Upper lobe of right lung (tissue), 1 donor: Measurements from ENCODE around the gene DYRK3. TPM values are rescaled to one million over a fixed set of nuclear protein-coding genes. Genes with fewer than 3 reads are reported as not detected.

ENCODE experiments used
- ATAC-seq: fragments of 200-7000 bp; cut with Tn5 transposase; one replicate; pipeline ENCODE4 v1.9.1; 2020; ENCODE audit warnings: mild to moderate bottlenecking, moderate library complexity
- DNase-seq: peaks from one replicate; pipeline ENCODE4 v3.0.0-alpha.2; 2020
- H3K27ac ChIP-seq: fragments of 200-600 bp; one replicate; pipeline ENCODE4 v1.8.0; 2022
- H3K27me3 ChIP-seq: fragments of 200-600 bp; one replicate; pipeline ENCODE4 v1.8.0; 2022; ENCODE audit warnings: mild to moderate bottlenecking
- H3K36me3 ChIP-seq: fragments of 200-600 bp; one replicate; pipeline ENCODE4 v1.8.0; 2022
- H3K4me1 ChIP-seq: fragments of 200-600 bp; one replicate; pipeline ENCODE4 v1.8.0; 2022
- H3K4me3 ChIP-seq: fragments of 200-600 bp; one replicate; pipeline ENCODE4 v1.8.0; 2022; ENCODE audit warnings: mild to moderate bottlenecking
- H3K9me3 ChIP-seq: fragments of 200-600 bp; one replicate; pipeline ENCODE4 v1.8.0; 2022
- intact Hi-C: fragments of 100-400 bp; cut with DNase I; formaldehyde crosslinking; loops from one replicate; pipeline ENCODE4 v1.11.0; 2022
- total RNA-seq: library from RNA; stranded (reverse); fragmentation: NEBNext Ultra II Directional; extraction: Animal tissue kit (Norgen Biotek cat#: 25700); gene quantifications from one replicate; pipeline ENCODE4 v1.2.1, GENCODE V29; 2021
- TF ChIP-seq, protein P1 (sequence below): fragments of 200-600 bp; IDR thresholded peaks from one replicate; pipeline ENCODE4 v1.8.0; 2022; ENCODE audit warnings: antibody characterized with exemption
- donor health status: DM: no; HTN: yes; CAD: no; lungs with severe emphysema.

The DYRK3 gene
- total RNA-seq, 1 donor from 2014 or later = 8.1 TPM

DNA sequence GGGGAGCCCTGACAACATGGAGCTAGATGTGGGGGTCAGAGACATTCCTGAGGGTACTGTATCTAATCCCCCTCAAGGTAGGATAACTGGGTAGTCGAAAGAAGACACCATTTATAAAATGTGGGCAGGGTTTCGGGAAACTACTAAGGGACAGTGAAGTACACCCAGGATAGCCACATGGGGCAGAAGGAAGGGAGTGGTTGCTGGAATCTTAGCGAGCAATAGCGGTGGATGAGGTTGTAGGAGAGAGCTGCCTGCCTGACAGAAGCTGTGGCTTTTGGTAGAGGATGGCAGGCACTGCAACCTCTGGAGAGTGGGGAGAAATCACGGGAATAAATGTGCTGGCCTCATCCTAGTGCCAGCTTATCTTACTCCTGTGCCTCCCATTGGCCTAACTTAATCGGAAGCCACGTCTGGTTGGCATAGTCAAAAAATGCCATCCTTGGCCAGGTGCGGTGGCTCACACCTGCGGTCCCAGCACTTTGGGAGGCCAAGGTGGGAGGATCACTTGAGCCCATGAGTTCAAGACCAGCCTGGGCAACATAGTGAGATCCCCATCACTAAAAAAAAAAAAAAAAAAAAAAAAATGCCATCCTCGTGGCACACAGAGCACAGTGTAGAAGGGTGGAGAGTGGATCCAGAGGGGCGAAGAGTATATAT lies 26.0 kb downstream of the DYRK3 start:
- ATAC-seq (no peak), DNase-seq (no peak)
- TF ChIP-seq, protein P1, sequence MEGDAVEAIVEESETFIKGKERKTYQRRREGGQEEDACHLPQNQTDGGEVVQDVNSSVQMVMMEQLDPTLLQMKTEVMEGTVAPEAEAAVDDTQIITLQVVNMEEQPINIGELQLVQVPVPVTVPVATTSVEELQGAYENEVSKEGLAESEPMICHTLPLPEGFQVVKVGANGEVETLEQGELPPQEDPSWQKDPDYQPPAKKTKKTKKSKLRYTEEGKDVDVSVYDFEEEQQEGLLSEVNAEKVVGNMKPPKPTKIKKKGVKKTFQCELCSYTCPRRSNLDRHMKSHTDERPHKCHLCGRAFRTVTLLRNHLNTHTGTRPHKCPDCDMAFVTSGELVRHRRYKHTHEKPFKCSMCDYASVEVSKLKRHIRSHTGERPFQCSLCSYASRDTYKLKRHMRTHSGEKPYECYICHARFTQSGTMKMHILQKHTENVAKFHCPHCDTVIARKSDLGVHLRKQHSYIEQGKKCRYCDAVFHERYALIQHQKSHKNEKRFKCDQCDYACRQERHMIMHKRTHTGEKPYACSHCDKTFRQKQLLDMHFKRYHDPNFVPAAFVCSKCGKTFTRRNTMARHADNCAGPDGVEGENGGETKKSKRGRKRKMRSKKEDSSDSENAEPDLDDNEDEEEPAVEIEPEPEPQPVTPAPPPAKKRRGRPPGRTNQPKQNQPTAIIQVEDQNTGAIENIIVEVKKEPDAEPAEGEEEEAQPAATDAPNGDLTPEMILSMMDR = no peak

DNA sequence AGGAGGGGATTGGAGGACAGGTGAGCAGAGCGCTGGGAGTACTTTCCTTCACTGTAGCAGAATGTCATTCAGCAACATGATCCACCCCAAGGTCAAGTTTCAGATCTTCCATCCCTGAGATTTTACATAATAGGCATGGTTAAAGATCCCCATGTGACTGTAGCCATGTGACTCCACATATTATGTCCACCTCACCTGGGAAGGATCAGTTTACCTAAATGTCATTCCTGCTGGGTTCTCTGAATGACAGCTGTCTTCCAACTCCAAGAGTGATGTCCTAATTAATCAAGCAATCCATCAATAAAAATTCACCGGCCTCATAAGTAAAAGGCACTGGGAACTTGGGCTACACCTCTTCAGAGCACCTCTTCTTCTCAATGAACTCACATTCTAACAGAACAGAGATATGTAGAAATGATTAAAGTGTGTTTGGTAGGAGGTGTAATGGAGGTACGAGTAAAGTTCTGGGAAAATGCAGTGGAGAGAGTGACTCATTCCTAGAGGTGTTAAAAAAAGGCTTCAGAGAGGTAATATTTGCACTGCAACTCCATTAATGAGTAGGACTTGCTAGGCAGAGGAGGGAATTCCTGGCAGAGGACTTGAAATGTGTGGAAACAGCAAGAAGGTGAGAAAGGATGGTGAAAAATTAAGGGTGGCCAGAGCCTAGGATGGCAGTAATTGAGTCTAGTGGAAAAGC lies 27.2 kb downstream of the DYRK3 start:
- Histone ChIP-seq H3K36me3 (no peaks in the 10 kb centered on the region), H3K9me3 (no peaks in the 10 kb centered on the region), H3K4me3 (no peak overlapping the region), H3K27ac (peak overlapping the region; percentile 30), H3K27me3 (no peaks in the 10 kb centered on the region), H3K4me1 (peaks cover 29% of the 10 kb centered on the region)
- DNase-seq (no peak), ATAC-seq (peak; percentile 62)
- intact Hi-C loops = no loop called here
- TF ChIP-seq, protein P1 = no peak

More for the DNA sequence above, 26.0 kb downstream of the DYRK3 start:
- Histone ChIP-seq H3K4me3 (no peak overlapping the region), H3K9me3 (no peaks in the 10 kb centered on the region), H3K4me1 (peaks cover 21% of the 10 kb centered on the region), H3K27ac (no peak overlapping the region), H3K27me3 (no peaks in the 10 kb centered on the region), H3K36me3 (no peaks in the 10 kb centered on the region)
- intact Hi-C loops = no loop called here

DNA sequence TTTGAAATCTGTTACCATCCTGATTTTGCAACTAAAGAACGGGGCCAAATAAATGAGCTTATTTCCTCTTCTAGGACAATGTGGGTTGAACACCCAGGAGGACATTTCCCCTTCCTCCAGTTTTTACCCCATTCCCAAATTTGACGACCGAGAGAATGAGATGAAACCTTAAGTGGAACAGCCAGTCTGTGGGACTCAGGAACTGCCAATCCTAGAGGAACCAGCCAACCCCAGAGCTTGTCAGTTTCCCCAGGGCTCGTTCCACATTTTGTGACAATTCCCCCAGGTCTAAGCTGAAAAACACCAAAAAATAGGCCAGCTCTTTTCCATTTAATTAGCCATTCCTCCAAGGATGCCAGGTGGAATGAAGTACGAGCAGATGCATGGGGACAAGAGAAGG lies 28.0 kb downstream of the DYRK3 start:
- H3K27ac ChIP-seq = no peak overlapping the region
- TF ChIP-seq, protein P1 = no peak
- no peaks in the 10 kb centered on the region for H3K36me3 ChIP-seq
- DNase-seq (no peak), ATAC-seq (no peak)
- intact Hi-C loops = no loop called here
- H3K4me1 ChIP-seq = peaks cover 24% of the 10 kb centered on the region
- no peaks in the 10 kb centered on the region for H3K27me3 ChIP-seq
- H3K4me3 ChIP-seq = no peak overlapping the region
- H3K9me3 ChIP-seq = no peaks in the 10 kb centered on the region

DNA sequence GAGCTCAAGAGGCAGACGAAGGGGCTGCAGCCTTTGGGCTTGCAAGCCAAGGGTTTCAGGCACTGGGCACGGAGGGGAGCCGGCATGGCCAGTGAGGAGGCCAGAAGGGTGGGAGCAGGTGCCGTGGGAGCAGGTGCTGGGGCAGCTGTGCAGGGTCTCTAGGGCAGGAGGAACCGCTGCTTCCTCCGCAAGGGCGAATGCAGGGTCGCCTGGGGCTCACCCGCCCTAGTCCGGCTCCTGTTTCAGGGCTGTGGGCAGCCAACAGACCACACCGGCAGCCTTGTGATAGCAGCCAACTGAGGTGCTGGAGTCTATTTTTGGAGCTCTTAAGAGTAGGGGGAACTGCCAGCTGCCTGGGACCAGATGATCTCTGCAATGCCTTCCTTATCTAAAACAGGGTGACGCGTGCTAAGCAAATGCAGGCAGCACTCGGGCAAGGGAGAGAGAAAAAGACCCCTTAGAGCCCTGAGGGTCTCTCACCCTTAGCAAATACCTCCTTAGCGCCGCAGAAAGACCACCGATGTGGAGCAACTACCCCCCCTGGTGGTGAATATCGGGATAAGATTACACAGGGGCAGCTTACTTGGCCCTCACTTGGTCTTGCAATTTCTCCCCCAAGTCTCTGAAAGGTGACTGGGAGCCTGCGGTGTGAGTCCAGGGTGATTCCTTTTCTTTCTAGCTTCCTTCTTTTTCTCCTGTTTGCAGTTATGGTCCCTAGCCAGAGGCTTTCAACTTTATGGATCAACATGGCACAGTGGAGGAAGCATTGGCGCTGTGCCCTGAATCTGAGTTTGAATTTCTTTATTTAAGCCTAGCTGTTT lies 28.7 kb downstream of the DYRK3 start:
- H3K9me3 ChIP-seq = no peaks in the 10 kb centered on the region
- DNase-seq (no peak), ATAC-seq (peak; percentile 77)
- no peaks in the 10 kb centered on the region for H3K27me3 ChIP-seq
- TF ChIP-seq, protein P1 = peak; percentile 86
- intact Hi-C loops = no loop called here
- H3K4me3 ChIP-seq = no peak overlapping the region
- peaks cover 24% of the 10 kb centered on the region for H3K4me1 ChIP-seq
- H3K36me3 ChIP-seq = no peaks in the 10 kb centered on the region
- no peak overlapping the region for H3K27ac ChIP-seq

DNA sequence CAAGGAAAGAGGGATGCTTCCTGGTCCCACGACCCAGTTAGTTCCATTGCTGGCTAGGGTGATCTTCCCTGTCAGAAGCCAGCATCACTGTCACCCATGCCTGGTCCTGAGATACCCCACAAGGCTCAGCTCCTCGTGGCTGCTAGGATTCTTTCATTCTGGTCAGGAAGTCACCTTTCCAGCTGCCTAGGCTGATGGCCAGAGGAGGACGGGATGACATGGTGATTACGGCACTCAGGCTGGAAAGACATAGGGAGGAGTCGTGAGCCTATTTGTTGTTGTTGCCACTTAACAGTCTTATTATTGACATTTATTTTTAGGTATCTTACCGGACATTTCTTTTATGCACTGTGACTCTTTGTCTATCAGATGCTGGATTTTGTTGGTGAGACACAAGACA lies 29.4 kb downstream of the DYRK3 start:
- H3K4me1 ChIP-seq = peaks cover 24% of the 10 kb centered on the region
- H3K27me3 ChIP-seq = no peaks in the 10 kb centered on the region
- ATAC-seq (no peak), DNase-seq (no peak)
- no peaks in the 10 kb centered on the region for H3K9me3 ChIP-seq
- intact Hi-C loops = no loop called here
- no peak overlapping the region for H3K27ac ChIP-seq
- H3K4me3 ChIP-seq = no peak overlapping the region
- TF ChIP-seq, protein P1 = no peak
- H3K36me3 ChIP-seq = no peaks in the 10 kb centered on the region
